Endothelial cell of umbilical vein (primary cell): ENCODE data around the gene SKIC8. TPM values are rescaled to one million over a fixed set of nuclear protein-coding genes. Genes with fewer than 3 reads are reported as not detected.

Experiments used
- BruUV-seq: library from RNA; stranded (reverse); fragments of 400-500 nt; replicated peaks from 2 replicates; lab custom pipeline; 2021; lab: Mats Ljungman, UMichigan
- CTCF ChIA-PET: fragments of 300-600, 350-600 bp; sonication (Branson Sonifier 250); formaldehyde crosslinking; loops from one replicate; lab custom pipeline; 2021; ENCODE audit warnings: antibody characterized with exemption, inconsistent platforms; lab: Charles Lee
- POLR2A ChIA-PET: fragments of 300-600, 350-600 bp; sonication (Branson Sonifier 250); formaldehyde crosslinking; loops from one replicate; lab custom pipeline; 2021; ENCODE audit warnings: antibody characterized with exemption, inconsistent platforms; lab: Charles Lee
- DNase-seq: peaks from one replicate; pipeline ENCODE4 v3.0.0-alpha.2; 2011; ENCODE audit warnings: low read depth, low spot score
- FAIRE-seq: peaks from 2 replicates; lab custom pipeline; 2011; peaks lifted over from hg19 to GRCh38; lab: Jason Lieb, UNC
- H2AFZ ChIP-seq: 2 replicates; pipeline ENCODE4 v1.6.0; 2012; ENCODE audit warnings: low read depth, low read length, control low read depth, inconsistent platforms
- H3K27ac ChIP-seq: 2 replicates; pipeline ENCODE4 v1.5.1; 2011; ENCODE audit warnings: low read depth, mild to moderate bottlenecking, control low read depth, low read length, moderate library complexity; ENCODE audit not compliant: insufficient read depth
- H3K27me3 ChIP-seq, 2 experiments: 2 replicates each; pipeline versions ENCODE4 v1.6.0 to v1.6.1; 2011; ENCODE audit warnings: low read length in 2 of 2, mixed read lengths in 1 of 2; ENCODE audit not compliant: control insufficient read depth in 2 of 2, insufficient read depth in 2 of 2
- H3K36me3 ChIP-seq, 2 experiments: 2 replicates in 1 of 2; 3 replicates in 1 of 2; pipeline ENCODE4 v1.5.1; 2011; ENCODE audit warnings: low read length in 2 of 2, mild to moderate bottlenecking in 1 of 2, moderate library complexity in 1 of 2; ENCODE audit not compliant: control insufficient read depth in 2 of 2, insufficient read depth in 2 of 2; ENCODE audit errors: extremely low read depth in 1 of 2
- H3K4me1 ChIP-seq: 3 replicates; pipeline ENCODE4 v1.5.1; 2011; ENCODE audit warnings: mild to moderate bottlenecking, low read length; ENCODE audit not compliant: control insufficient read depth, insufficient read depth; ENCODE audit errors: extremely low read depth
- H3K4me2 ChIP-seq: 2 replicates; pipeline ENCODE4 v1.6.1; 2011; ENCODE audit warnings: low read length, control low read depth, mixed read lengths; ENCODE audit not compliant: insufficient read depth
- H3K4me3 ChIP-seq, 3 experiments: fragments of 200-600 bp in 1 of 3; sonication (generic), shearing (Covaris generic) in 1 of 3; replicated peaks in 1 of 3; 2 replicates each; pipeline ENCODE4 v1.5.1; 2011 to 2016; ENCODE audit warnings: control low read depth in 3 of 3, low read length in 3 of 3, mild to moderate bottlenecking in 2 of 3, inconsistent platforms in 1 of 3, low read depth in 1 of 3, moderate library complexity in 1 of 3; ENCODE audit not compliant: insufficient read depth in 1 of 3
- H3K79me2 ChIP-seq: 2 replicates; pipeline ENCODE4 v1.6.0; 2012; ENCODE audit warnings: low read length, inconsistent platforms; ENCODE audit not compliant: control insufficient read depth, insufficient read depth
- H3K9ac ChIP-seq: replicated peaks from 2 replicates; pipeline ENCODE3; 2011; ENCODE audit warnings: low read length, control low read depth; ENCODE audit not compliant: insufficient read depth; ENCODE audit errors: extremely low read depth
- H3K9me1 ChIP-seq: replicated peaks from 3 replicates; pipeline ENCODE4 v1.6.0; 2011; ENCODE audit warnings: mild to moderate bottlenecking, low read length; ENCODE audit not compliant: control insufficient read depth, insufficient read depth; ENCODE audit errors: extremely low read depth
- H3K9me3 ChIP-seq: replicated peaks from 2 replicates; pipeline ENCODE4 v1.5.1; 2012; ENCODE audit warnings: low read length, inconsistent platforms; ENCODE audit not compliant: control insufficient read depth, insufficient read depth
- H4K20me1 ChIP-seq: replicated peaks from 2 replicates; pipeline ENCODE3; 2011; ENCODE audit warnings: mild to moderate bottlenecking, low read length; ENCODE audit not compliant: control insufficient read depth, insufficient read depth; ENCODE audit errors: extremely low read depth
- EZH2 ChIP-seq: IDR thresholded peaks from 2 replicates; pipeline ENCODE4 v1.6.1; 2012; ENCODE audit warnings: borderline replicate concordance, low read depth, mild to moderate bottlenecking, moderate library complexity, low read length, inconsistent platforms; ENCODE audit not compliant: severe bottlenecking
- FOS ChIP-seq: IDR thresholded peaks from 2 replicates; pipeline ENCODE4 v1.6.1; 2011; ENCODE audit warnings: mild to moderate bottlenecking, low read length, moderate library complexity, borderline replicate concordance; ENCODE audit not compliant: insufficient read depth
- GATA2 ChIP-seq: IDR thresholded peaks from 2 replicates; pipeline ENCODE4 v1.7.0; 2011; ENCODE audit warnings: low read depth, mild to moderate bottlenecking, moderate library complexity, mixed read lengths, low read length; ENCODE audit not compliant: insufficient read length, insufficient read depth
- JUN ChIP-seq: IDR thresholded peaks from 2 replicates; pipeline ENCODE4 v1.6.1; 2011; ENCODE audit warnings: borderline replicate concordance, low read depth; ENCODE audit not compliant: insufficient read length, insufficient read depth
- MYC ChIP-seq: IDR thresholded peaks from one replicate; pipeline ENCODE4 v1.6.1; 2011; ENCODE audit warnings: mild to moderate bottlenecking, low read depth, low read length
- POLR2A ChIP-seq: IDR thresholded peaks from 2 replicates; pipeline ENCODE4 v1.6.1; 2012; ENCODE audit warnings: low read depth, mild to moderate bottlenecking, control low read depth, low read length
- POLR2AphosphoS5 ChIP-seq: IDR thresholded peaks from 2 replicates; pipeline ENCODE4 v1.6.1; 2012; ENCODE audit warnings: low read depth, mild to moderate bottlenecking, control low read depth, low read length, moderate library complexity; ENCODE audit not compliant: insufficient read depth
- dilution Hi-C: fragments of 300-500 bp; cut with MboI; formaldehyde crosslinking; loops from one replicate; pipeline ENCODE4 v1.15.0; 2019; ENCODE audit warnings: low sequenced_read_pairs; ENCODE audit not compliant: extremely low pct_ligation_motif_present
- intact Hi-C: fragments of 100-400 bp; cut with micrococcal nuclease; formaldehyde crosslinking; loops from one replicate; pipeline ENCODE4 v1.10.0; 2022
- polyA plus RNA-seq, 4 experiments: library from polyadenylated mRNA; depleted of rRNA in 3 of 4; stranded (reverse) in 3 of 4; unstranded in 1 of 4; fragments of >200 nt; gene quantifications; 2 replicates each; pipeline versions ENCODE4 v1.2.1 to v1.2.3, GENCODE V29; 2011 to 2012; ENCODE audit warnings: missing spikeins in 1 of 4
- total RNA-seq: library from RNA; stranded (reverse); gene quantifications from 2 replicates; pipeline ENCODE4 v1.2.3, GENCODE V29; 2021
- TF ChIP-seq, protein P1 (sequence below), 2 donors: IDR thresholded peaks; 1 replicate in 1 of 2; 2 replicates in 1 of 2; pipeline ENCODE4 v1.5.1; 2011; ENCODE audit warnings: low read length in 2 of 2, mild to moderate bottlenecking in 2 of 2, moderate library complexity in 2 of 2, control low read depth in 1 of 2, inconsistent platforms in 1 of 2, low read depth in 1 of 2; ENCODE audit not compliant: insufficient read depth in 1 of 2; ENCODE audit errors: extremely low read depth in 1 of 2
- TF ChIP-seq, protein P2 (sequence below): IDR thresholded peaks from 2 replicates; pipeline ENCODE4 v1.6.1; 2011; ENCODE audit not compliant: insufficient read depth, insufficient read length

The SKIC8 gene
- total and polyA plus RNA-seq, 2 donors (not counting 3 experiments of a cell fraction or from before 2014, with no cell fraction given) = 49.7 to 95.0 TPM

DNA sequence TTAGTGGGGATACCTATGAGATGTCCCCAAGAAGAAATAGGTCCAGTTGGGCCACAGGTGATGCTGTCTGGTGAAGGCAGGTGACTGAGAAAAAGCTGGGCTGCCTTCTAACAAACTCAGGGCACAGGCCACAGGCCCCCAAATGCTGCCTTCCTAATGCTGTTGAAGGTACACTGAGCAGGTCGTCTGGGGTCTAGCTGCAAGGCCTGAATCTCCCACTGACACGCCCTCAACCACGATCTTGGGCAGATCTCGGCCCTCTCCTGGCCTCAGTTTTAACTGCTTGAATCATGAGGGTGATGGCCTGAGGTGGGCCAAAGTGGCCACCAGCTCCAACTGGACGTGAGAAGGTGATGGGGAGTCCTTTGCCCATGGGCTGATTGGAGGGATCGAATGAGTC lies 62.9 kb downstream of the SKIC8 start:
- H3K4me3 ChIP-seq = no peak overlapping the region
- intact Hi-C loops = no loop called here
- ChIA-PET POLR2A (no interaction called here), CTCF (no interaction called here)
- H3K9ac ChIP-seq = no peak overlapping the region
- DNase-seq = no peak
- no peaks in the 10 kb centered on the region for H3K4me1 ChIP-seq
- H3K27ac ChIP-seq = no peak overlapping the region
- no peaks in the 10 kb centered on the region for H3K9me1 ChIP-seq
- TF ChIP-seq, protein P1, sequence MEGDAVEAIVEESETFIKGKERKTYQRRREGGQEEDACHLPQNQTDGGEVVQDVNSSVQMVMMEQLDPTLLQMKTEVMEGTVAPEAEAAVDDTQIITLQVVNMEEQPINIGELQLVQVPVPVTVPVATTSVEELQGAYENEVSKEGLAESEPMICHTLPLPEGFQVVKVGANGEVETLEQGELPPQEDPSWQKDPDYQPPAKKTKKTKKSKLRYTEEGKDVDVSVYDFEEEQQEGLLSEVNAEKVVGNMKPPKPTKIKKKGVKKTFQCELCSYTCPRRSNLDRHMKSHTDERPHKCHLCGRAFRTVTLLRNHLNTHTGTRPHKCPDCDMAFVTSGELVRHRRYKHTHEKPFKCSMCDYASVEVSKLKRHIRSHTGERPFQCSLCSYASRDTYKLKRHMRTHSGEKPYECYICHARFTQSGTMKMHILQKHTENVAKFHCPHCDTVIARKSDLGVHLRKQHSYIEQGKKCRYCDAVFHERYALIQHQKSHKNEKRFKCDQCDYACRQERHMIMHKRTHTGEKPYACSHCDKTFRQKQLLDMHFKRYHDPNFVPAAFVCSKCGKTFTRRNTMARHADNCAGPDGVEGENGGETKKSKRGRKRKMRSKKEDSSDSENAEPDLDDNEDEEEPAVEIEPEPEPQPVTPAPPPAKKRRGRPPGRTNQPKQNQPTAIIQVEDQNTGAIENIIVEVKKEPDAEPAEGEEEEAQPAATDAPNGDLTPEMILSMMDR (IDR thresholded peaks at IDR 0.05; ENCODE audit: extremely low read depth in 1 of 2, insufficient read depth in 1 of 2, low read depth in 1 of 2, low read length in 2 of 2) = no peak
- no peak for TF ChIP-seq JUN
- no peak for TF ChIP-seq FOS
- no peak for TF ChIP-seq EZH2
- no peak for TF ChIP-seq POLR2AphosphoS5
- TF ChIP-seq, protein P2, sequence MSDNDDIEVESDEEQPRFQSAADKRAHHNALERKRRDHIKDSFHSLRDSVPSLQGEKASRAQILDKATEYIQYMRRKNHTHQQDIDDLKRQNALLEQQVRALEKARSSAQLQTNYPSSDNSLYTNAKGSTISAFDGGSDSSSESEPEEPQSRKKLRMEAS = no peak
- TF ChIP-seq GATA2 = no peak
- no peak for TF ChIP-seq MYC
- no peak for TF ChIP-seq POLR2A
- peaks cover 0 to 2% of the 10 kb centered on the region in 2 experiments for H3K27me3 ChIP-seq
- no peaks in the 10 kb centered on the region for H3K9me3 ChIP-seq
- FAIRE-seq = no peak
- H3K79me2 ChIP-seq = no peaks in the 10 kb centered on the region
- H3K36me3 ChIP-seq = no peaks in the 10 kb centered on the region
- no peak overlapping the region for H2AFZ ChIP-seq
- dilution Hi-C loops = no loop called here
- no peaks in the 10 kb centered on the region for H4K20me1 ChIP-seq
- BruUV-seq = no TSS peak
- H3K4me2 ChIP-seq = no peak overlapping the region
